DOHH2 (cell line): Measurements from ENCODE around the gene KIAA1958.

Experiments used
- CTCF ChIP-seq: fragments of 200-600 bp; sonication (generic); IDR thresholded peaks from one replicate; pipeline ENCODE4 v1.5.1; 2014; ENCODE audit warnings: antibody characterized with exemption, mild to moderate bottlenecking, low read depth, low read length; ENCODE audit not compliant: poor library complexity, severe bottlenecking
- EZH2phosphoT487 ChIP-seq: fragments of 200-600 bp; sonication (generic); IDR thresholded peaks from 2 replicates; pipeline ENCODE4 v1.6.1; 2017; ENCODE audit warnings: borderline replicate concordance, mild to moderate bottlenecking, antibody characterized with exemption, low read length, moderate library complexity, mixed read lengths

- TF ChIP-seq CTCF (no peak), EZH2phosphoT487 (no peak)
Observed at GRCh38 chr9:112664531-112664930, 177.9 kb downstream of the KIAA1958 start.
